DMS114 treated with DMSO at 0.1 percent for 48 hours (cell line): Measurements from ENCODE around the gene DLL3.

Experiments used
- DNase-seq: peaks from one replicate; lab custom pipeline; 2025; ENCODE audit not compliant: unreplicated experiment; lab: John Stamatoyannopoulos, UW

Gene DLL3

GRCh38 chr19:39481676-39482075 lies 17.1 kb upstream of the DLL3 start:
- no peak for DNase-seq

DNA sequence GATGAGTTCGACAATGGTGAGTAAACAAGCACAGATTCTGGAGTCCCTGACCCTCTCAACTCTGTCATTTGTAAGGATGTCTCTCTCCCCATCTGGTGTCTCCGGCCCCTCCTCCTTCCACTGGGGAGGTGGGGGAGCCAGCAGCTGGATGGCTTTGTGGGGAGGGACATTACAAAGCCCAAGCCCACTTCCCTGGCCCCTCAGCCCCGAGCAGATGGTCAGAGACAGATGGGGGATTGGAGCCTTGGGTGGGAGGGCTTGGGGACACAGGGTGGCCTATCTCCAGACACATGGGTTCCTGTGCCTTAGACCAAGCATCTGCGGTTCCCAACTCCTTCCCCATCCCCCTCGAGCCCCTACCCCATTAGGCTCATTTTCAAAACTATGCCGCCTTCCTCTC lies 15.6 kb upstream of the DLL3 start:
- no peak for DNase-seq

DNA sequence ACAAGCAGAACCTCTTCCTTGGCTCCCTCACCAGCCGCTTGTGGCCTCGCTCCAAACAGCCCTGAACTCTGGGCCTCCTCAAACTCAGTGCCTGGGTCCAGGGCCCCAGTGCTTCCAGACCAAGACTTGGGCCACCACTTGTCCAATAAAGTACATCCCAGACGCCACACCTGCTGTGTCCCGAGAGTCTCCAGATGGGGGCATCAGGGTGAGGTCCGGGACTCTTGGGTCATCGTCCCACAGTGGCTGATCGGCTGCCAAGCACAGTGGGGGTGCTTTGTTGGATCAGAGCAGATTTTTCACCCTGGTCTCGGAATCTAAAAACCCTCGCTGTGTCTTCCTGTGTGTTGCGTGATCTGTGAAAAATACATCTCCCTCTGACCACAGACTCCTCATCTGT lies 9.0 kb upstream of the DLL3 start:
- no peak for DNase-seq

GRCh38 chr19:39492225-39492624 lies 6.5 kb upstream of the DLL3 start:
- no peak for DNase-seq

- DNase-seq, result no peak
These were observed 6.0 kb upstream of the DLL3 start for GRCh38 chr19:39492788-39493187.

GRCh38 chr19:39494661-39495060 lies 4.1 kb upstream of the DLL3 start:
- DNase-seq, result no peak

DNA sequence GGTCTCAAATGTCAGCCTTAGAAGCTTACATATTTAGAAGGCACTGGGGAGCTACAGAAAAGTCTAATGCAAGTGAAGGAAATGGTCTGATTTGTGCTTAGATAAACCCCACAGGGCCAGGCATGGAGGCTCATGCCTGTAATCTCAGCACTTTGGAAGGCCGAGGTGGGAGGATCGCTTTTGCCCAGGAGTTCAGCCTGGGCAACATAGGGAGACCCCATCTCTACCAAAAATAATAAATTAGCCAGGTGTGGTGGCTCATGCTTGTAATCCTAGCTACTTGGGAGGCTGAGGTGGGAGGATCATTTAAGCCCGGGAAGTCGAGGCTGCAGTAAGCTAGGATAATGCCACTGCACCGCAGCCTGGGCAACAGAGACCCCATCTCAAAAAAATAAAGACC lies 2.7 kb upstream of the DLL3 start:
- DNase-seq, result no peak

- no peak for DNase-seq
These were observed 1.1 kb upstream of the DLL3 start for GRCh38 chr19:39497701-39497995.

DNA sequence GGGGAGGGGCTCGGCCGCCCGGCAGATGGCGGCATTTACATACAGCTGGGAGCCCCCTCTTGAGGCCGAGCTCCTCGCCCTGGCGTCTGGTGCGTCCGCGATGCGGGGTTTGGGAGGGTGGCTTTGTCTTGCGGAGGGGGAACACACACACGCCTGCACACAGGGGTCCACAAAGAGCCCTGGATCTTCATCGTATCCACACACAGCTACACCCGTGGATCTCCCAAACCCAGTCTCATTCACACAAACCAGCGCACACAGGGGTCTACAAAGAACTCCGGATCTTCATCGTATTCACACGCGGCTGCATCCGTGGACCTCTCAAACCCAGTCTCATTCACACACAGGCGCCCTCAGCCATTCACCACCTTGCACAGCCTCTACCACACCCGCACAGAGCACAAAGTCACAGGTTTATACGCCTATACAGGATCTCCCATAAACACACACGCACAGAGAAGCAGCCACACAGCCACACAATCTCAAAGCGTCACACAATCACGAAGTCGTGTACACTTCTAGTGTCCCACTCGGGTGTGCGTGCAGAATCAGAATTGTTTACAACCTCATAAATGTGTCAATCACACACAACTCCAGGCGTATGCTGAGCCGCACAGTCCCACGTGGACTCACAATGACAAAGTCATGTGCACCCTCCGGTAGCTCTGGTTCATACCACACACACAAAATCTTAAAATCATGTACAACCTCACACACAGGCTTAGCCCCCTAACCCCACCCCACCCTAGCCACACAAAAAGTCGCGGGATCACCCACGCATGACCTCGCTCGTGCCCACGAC lies 550 bp upstream of the DLL3 start:
- peak; percentile 68 for DNase-seq

DNA sequence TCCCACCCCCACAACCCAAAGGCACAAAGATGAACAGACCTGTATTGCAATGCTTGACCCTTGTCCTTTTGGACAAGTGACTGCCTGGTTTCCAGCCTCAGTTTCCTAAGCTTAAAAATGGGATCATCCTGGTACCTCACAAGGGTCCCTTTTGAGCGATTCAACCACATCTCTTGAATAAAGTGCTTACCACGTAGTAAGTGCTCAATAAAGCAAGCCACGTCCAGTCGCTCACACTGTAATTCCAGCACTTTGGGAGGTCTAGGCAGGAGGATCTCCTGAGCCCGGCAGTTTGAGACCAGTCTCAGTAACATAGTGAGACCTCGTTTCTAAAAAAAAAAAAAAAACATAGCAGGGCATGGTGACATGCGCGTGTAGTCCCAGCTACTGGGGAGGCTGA lies 1.2 kb downstream of the DLL3 start:
- no peak for DNase-seq

DNA sequence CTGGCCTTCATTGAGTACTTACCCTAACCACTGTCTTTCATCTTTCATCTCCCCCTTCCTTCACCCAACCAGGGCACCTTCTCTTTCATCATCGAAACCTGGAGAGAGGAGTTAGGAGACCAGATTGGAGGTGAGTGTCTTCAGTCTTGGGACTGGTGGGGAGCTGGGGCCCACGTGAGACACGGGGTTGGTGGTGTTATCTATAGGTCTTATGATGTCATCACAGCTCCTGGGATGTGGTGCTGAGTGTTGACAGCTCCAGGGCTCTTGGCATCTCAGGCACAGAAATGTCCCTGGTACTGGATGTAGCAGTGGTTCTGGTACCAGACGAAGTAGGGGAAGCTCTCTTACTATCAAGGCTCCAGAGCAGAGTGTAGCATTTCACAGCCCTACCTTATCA lies 1.8 kb downstream of the DLL3 start:
- DNase-seq, result no peak

GRCh38 chr19:39501340-39501739 lies 2.6 kb downstream of the DLL3 start:
- DNase-seq, result no peak

- DNase-seq, result no peak
These were observed 4.1 kb downstream of the DLL3 start for GRCh38 chr19:39502640-39503417.

- DNase-seq, result no peak
These were observed 7.8 kb downstream of the DLL3 start for GRCh38 chr19:39506598-39506943.

DNA sequence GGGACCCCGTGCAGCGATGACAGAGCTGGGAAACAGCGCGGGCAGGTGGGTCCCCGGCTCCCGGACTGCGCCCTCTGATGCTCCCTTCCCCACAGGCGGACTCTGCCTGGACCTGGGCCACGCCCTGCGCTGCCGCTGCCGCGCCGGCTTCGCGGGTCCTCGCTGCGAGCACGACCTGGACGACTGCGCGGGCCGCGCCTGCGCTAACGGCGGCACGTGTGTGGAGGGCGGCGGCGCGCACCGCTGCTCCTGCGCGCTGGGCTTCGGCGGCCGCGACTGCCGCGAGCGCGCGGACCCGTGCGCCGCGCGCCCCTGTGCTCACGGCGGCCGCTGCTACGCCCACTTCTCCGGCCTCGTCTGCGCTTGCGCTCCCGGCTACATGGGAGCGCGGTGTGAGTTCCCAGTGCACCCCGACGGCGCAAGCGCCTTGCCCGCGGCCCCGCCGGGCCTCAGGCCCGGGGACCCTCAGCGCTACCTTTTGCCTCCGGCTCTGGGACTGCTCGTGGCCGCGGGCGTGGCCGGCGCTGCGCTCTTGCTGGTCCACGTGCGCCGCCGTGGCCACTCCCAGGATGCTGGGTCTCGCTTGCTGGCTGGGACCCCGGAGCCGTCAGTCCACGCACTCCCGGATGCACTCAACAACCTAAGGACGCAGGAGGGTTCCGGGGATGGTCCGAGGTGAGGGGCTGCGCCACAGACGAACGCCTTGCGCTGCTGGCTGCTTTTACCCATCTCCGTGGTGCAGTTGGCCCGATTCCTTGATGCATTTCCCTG lies 8.4 kb downstream of the DLL3 start:
- peak; percentile 80 for DNase-seq

DNA sequence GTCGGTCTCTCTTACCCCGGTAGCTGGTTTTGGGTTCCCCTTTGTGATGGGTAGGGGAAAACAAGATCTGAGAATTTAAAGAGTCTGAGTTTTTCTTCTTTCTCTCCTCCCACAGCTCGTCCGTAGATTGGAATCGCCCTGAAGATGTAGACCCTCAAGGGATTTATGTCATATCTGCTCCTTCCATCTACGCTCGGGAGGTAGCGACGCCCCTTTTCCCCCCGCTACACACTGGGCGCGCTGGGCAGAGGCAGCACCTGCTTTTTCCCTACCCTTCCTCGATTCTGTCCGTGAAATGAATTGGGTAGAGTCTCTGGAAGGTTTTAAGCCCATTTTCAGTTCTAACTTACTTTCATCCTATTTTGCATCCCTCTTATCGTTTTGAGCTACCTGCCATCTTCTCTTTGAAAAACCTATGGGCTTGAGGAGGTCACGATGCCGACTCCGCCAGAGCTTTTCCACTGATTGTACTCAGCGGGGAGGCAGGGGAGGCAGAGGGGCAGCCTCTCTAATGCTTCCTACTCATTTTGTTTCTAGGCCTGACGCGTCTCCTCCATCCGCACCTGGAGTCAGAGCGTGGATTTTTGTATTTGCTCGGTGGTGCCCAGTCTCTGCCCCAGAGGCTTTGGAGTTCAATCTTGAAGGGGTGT lies 9.1 kb downstream of the DLL3 start:
- no peak for DNase-seq

- no peak for DNase-seq
These were observed 9.9 kb downstream of the DLL3 start for GRCh38 chr19:39508629-39509028.

GRCh38 chr19:39509233-39509632 lies 10.5 kb downstream of the DLL3 start:
- no peak for DNase-seq

DNA sequence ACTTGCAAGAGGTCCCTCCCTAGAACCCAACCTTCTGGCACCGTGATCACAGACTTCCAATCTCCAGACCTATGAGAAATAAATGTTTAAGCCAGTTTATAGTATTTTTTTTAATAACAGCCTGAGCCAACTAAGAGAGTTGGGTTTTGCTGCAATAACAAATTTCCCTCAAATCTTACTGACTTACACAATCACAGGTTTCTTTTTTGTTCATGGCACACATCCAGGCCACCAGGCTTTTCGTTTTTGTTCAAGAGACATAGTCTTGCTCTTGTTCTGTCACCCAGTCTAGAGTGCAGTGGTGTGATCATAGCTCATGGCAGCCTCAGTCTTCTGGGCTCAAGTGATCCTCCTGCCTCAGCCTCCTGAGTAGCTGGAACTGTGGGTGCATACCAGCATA lies 14.2 kb downstream of the DLL3 start:
- DNase-seq, result no peak

DNA sequence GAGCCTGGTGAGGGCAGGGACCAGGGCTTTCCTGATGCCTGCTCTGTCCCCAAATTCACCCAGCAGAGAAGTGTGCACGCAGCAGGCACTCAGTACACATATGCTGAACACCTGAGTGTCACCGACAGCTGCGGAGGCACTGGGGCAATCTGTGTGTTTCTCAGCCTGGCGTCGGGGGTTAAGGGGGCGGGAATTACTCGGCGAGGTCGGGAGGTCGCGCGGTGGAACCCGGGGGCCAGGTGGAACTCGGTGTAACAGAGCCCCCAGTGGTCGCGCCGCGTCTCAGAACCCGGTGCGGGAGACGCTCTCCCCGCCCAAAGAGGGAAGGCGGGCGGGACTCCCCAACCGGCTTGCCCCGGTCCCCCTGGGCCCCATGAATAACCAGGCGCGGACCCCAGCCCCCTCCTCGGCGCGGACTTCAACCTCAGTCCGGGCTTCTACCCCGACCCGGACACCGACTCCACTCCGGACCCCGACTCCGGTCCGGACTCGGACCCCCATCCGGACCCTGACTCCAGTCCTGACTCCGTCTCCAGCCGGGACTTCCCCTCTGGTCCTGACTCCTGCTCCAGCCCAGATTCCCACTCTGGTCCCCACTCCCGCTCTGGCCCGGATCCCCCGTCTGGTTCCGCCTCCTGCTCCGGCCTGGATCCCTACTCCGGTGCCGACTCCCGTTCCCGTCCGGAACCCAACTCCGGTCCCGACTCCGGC lies 16.2 kb downstream of the DLL3 start, which contains the start of gene SELENOV:
Gene SELENOV (plus strand): TSS at position 300 of the 711 bp plus-strand sequence. CDS start 74 bp downstream, at position 374.
- no peak for DNase-seq
